ENCODE results near the gene GINS3. TPM values are rescaled to one million over a fixed set of nuclear protein-coding genes. Genes with fewer than 3 reads are reported as not detected.

Gene GINS3
- total RNA-seq, 1 experiment from 2014 or later, result 16.4 TPM

GRCh38 chr16:58449768-58450167 is 57.5 kb downstream of the GINS3 start:
- Histone ChIP-seq H3K18ac (ENCODE audit: insufficient read length, low read depth, low read length) (no peak overlapping the region), H3K4me1 (ENCODE audit: insufficient read depth, low read length) (no peaks in the 10 kb centered on the region), H3K56ac (ENCODE audit: insufficient read length, low read depth, low read length) (no peak overlapping the region), H2AK5ac (ENCODE audit: insufficient read length, low read length) (no peak overlapping the region), H2BK20ac (ENCODE audit: low read depth, low read length, poor library complexity, severe bottlenecking) (no peak overlapping the region), H4K8ac (replicated peaks; ENCODE audit: insufficient read length, low read depth, low read length) (no peak overlapping the region), H4K5ac (ENCODE audit: insufficient read length, low read depth, low read length) (no peak overlapping the region), H3K4ac (ENCODE audit: low read depth, low read length) (no peak overlapping the region), H2BK12ac (ENCODE audit: insufficient read length, low read depth, low read length) (no peak overlapping the region), H3K79me2 (ENCODE audit: insufficient read depth, low read length) (no peaks in the 10 kb centered on the region), H3K27me3 (ENCODE audit: insufficient read depth, low read length) (no peaks in the 10 kb centered on the region), H3K14ac (ENCODE audit: insufficient read depth, low read length) (no peak overlapping the region), H3K23me2 (ENCODE audit: insufficient read length, low read depth, low read length, poor library complexity, severe bottlenecking) (no peaks in the 10 kb centered on the region), H3K4me2 (ENCODE audit: insufficient read depth, insufficient read length, low read length) (no peak overlapping the region), H2AFZ (ENCODE audit: low read length) (no peak overlapping the region), H4K20me1 (ENCODE audit: control insufficient read depth, insufficient read depth, insufficient read length) (no peaks in the 10 kb centered on the region), H3K9ac (ENCODE audit: extremely low read depth, insufficient read length, low read length) (no peak overlapping the region), H3K27ac (ENCODE audit: insufficient read length, low read depth, low read length) (no peak overlapping the region), H4K91ac (ENCODE audit: insufficient read length, low read depth, low read length) (no peak overlapping the region), H3K79me1 (ENCODE audit: insufficient read depth, low read depth, low read length, poor library complexity, severe bottlenecking) (no peaks in the 10 kb centered on the region), H2BK5ac (ENCODE audit: insufficient read length, low read length) (no peak overlapping the region), H2BK15ac (ENCODE audit: low read depth, low read length) (no peak overlapping the region), H2BK120ac (ENCODE audit: low read depth, low read length, poor library complexity, severe bottlenecking) (no peak overlapping the region), H3K23ac (ENCODE audit: insufficient read length, low read depth, low read length) (no peak overlapping the region), H3K9me3 (ENCODE audit: control insufficient read depth, low read depth, low read length) (no peaks in the 10 kb centered on the region), H3T11ph (ENCODE audit: low read length) (no peak overlapping the region)
- Mint-ChIP-seq H3K9me3 (no peaks in the 10 kb centered on the region; a peak in 1 of 5 replicates), H3K27me3 (ENCODE audit: low read depth) (peaks cover 43% of the 10 kb centered on the region), H3K4me1 (peaks cover 0 to 5% of the 10 kb centered on the region in 2 experiments; a peak in 2 of 4 replicates), H3K27ac (no peak overlapping the region), H3K36me3 (ENCODE audit: insufficient read depth in 1 of 3, low read depth in 3 of 3) (no peaks in the 10 kb centered on the region), H3K4me3 (no peak overlapping the region)
- TF ChIP-seq CTCF (conservative IDR thresholded peaks at IDR 0.05), result no peak
- no CpG with 5 or more reads among the region's 5 CpGs for WGBS (ENCODE audit: extremely low coverage, insufficient read length, low lambda C conversion rate)
- DNase-seq, result no peak
